NCI-H1694 treated with DMSO at 0.1 percent for 48 hours (cell line): ENCODE data around the gene ZNF148.

ENCODE experiments used
- DNase-seq: peaks from one replicate; lab custom pipeline; 2025; lab: John Stamatoyannopoulos, UW

Gene ZNF148

GRCh38 chr3:125326957-125327356, 48.2 kb downstream of the ZNF148 start:
- DNase-seq, result no peak

GRCh38 chr3:125325746-125326145, 49.4 kb downstream of the ZNF148 start:
- DNase-seq, result no peak

GRCh38 chr3:125324341-125324740, 50.8 kb downstream of the ZNF148 start:
- no peak for DNase-seq

GRCh38 chr3:125322917-125323316, 52.2 kb downstream of the ZNF148 start:
- DNase-seq, result no peak

- DNase-seq, result peak; percentile 97
Observed at GRCh38 chr3:125322166-125322565, 53.0 kb downstream of the ZNF148 start.

- DNase-seq, result no peak
Observed at GRCh38 chr3:125319765-125320164, 55.4 kb downstream of the ZNF148 start.

GRCh38 chr3:125318871-125319270, 56.3 kb downstream of the ZNF148 start:
- DNase-seq, result no peak

- no peak for DNase-seq
Observed at GRCh38 chr3:125318167-125318865, 56.8 kb downstream of the ZNF148 start.

- DNase-seq, result no peak
Observed at GRCh38 chr3:125317761-125318160, 57.4 kb downstream of the ZNF148 start.

GRCh38 chr3:125316949-125317348, 58.2 kb downstream of the ZNF148 start:
- no peak for DNase-seq

- DNase-seq, result no peak
Observed at GRCh38 chr3:125316246-125316645, 58.9 kb downstream of the ZNF148 start.

- no peak for DNase-seq
Observed at GRCh38 chr3:125313060-125313635, 62.0 kb downstream of the ZNF148 start.

GRCh38 chr3:125310623-125311081, 64.5 kb downstream of the ZNF148 start:
- DNase-seq, result no peak

GRCh38 chr3:125309476-125309875, 65.6 kb downstream of the ZNF148 start:
- no peak for DNase-seq

GRCh38 chr3:125306620-125307019, 68.5 kb downstream of the ZNF148 start:
- no peak for DNase-seq

- DNase-seq, result no peak
Observed at GRCh38 chr3:125302932-125303331, 72.2 kb downstream of the ZNF148 start.

- no peak for DNase-seq
Observed at GRCh38 chr3:125300416-125300815, 74.7 kb downstream of the ZNF148 start.

GRCh38 chr3:125294411-125294810, 80.7 kb downstream of the ZNF148 start:
- no peak for DNase-seq

GRCh38 chr3:125292015-125292414, 83.1 kb downstream of the ZNF148 start:
- no peak for DNase-seq

GRCh38 chr3:125289429-125289981, 85.6 kb downstream of the ZNF148 start:
- DNase-seq, result no peak

- no peak for DNase-seq
Observed at GRCh38 chr3:125287248-125287647, 87.9 kb downstream of the ZNF148 start.

GRCh38 chr3:125281381-125281780, 93.7 kb downstream of the ZNF148 start:
- DNase-seq, result no peak

- DNase-seq, result no peak
Observed at GRCh38 chr3:125280668-125281361, 94.3 kb downstream of the ZNF148 start.
